PFSK-1 (cell line): ENCODE data around the gene PKD1L1.

Experiments
- POLR2AphosphoS5 ChIP-seq: IDR thresholded peaks from 2 replicates; pipeline ENCODE4 v1.6.1; 2012; ENCODE audit warnings: low read depth, mild to moderate bottlenecking, control low read depth, low read length, moderate library complexity
- REST ChIP-seq, 2 experiments: IDR thresholded peaks; 2 replicates each; pipeline versions ENCODE4 v1.6.1 to v1.8.0; 2011 to 2012; ENCODE audit warnings: low read depth in 2 of 2, low read length in 2 of 2, control low read depth in 1 of 2, inconsistent platforms in 1 of 2, mild to moderate bottlenecking in 1 of 2, moderate library complexity in 1 of 2; ENCODE audit not compliant: insufficient read depth in 1 of 2
- TAF1 ChIP-seq: IDR thresholded peaks from 2 replicates; pipeline ENCODE4 v1.6.1; 2012; ENCODE audit warnings: low read length, control low read depth, borderline replicate concordance; ENCODE audit not compliant: insufficient read depth

- TF ChIP-seq POLR2AphosphoS5 (no peak), REST (IDR thresholded peaks at IDR 0.05; ENCODE audit: insufficient read depth in 1 of 2, low read depth in 2 of 2, low read length in 2 of 2) (no peak), TAF1 (no peak)
Measured at GRCh38 chr7:47804767-47805545, 143.3 kb downstream of the PKD1L1 start.
